Keratinocyte (primary cell): ENCODE data around the gene RMND5A. TPM values are rescaled to one million over a fixed set of nuclear protein-coding genes. Genes with fewer than 3 reads are reported as not detected.

ENCODE experiments used
- DNase-seq: peaks from one replicate; pipeline ENCODE4 v3.0.0-alpha.2; 2011; ENCODE audit warnings: low read depth, missing footprints, low spot score
- FAIRE-seq: peaks from 2 replicates; lab custom pipeline; 2011; peaks lifted over from hg19 to GRCh38; lab: Jason Lieb, UNC
- H2AFZ ChIP-seq: 2 replicates; pipeline ENCODE4 v1.6.0; 2012; ENCODE audit warnings: low read length, control low read depth, inconsistent platforms; ENCODE audit not compliant: control insufficient read depth
- H3K27ac ChIP-seq: 2 replicates; pipeline ENCODE4 v1.5.1; 2011; ENCODE audit warnings: low read length; ENCODE audit not compliant: control insufficient read depth, insufficient read depth
- H3K27me3 ChIP-seq: 3 replicates; pipeline ENCODE4 v1.6.0; 2011; ENCODE audit warnings: low read length; ENCODE audit not compliant: control insufficient read depth, insufficient read depth; ENCODE audit errors: extremely low read depth
- H3K36me3 ChIP-seq, 2 experiments: 2 replicates in 1 of 2; 3 replicates in 1 of 2; pipeline ENCODE4 v1.5.1; 2011; ENCODE audit warnings: low read length in 2 of 2, mild to moderate bottlenecking in 1 of 2; ENCODE audit not compliant: control insufficient read depth in 2 of 2, insufficient read depth in 2 of 2; ENCODE audit errors: extremely low read depth in 1 of 2
- H3K4me1 ChIP-seq: 3 replicates; pipeline ENCODE4 v1.5.1; 2011; ENCODE audit warnings: low read length; ENCODE audit not compliant: control insufficient read depth, insufficient read depth; ENCODE audit errors: extremely low read depth
- H3K4me2 ChIP-seq: 3 replicates; pipeline ENCODE4 v1.6.0; 2011; ENCODE audit warnings: low read depth, low read length; ENCODE audit not compliant: control insufficient read depth, insufficient read depth; ENCODE audit errors: extremely low read depth
- H3K4me3 ChIP-seq, 3 experiments: fragments of 200-600 bp in 1 of 3; sonication (generic) in 1 of 3; 2 replicates in 2 of 3; 3 replicates in 1 of 3; pipeline ENCODE4 v1.5.1; 2011 to 2016; ENCODE audit warnings: low read length in 3 of 3, mild to moderate bottlenecking in 3 of 3, control low read depth in 2 of 3, inconsistent platforms in 1 of 3, low read depth in 1 of 3, mixed read lengths in 1 of 3, mixed run types in 1 of 3, moderate library complexity in 1 of 3; ENCODE audit not compliant: control insufficient read depth in 2 of 3, insufficient read depth in 2 of 3; ENCODE audit errors: extremely low read depth in 1 of 3
- H3K79me2 ChIP-seq: 2 replicates; pipeline ENCODE4 v1.6.0; 2012; ENCODE audit warnings: low read length; ENCODE audit not compliant: control insufficient read depth, insufficient read depth
- H3K9ac ChIP-seq: 3 replicates; pipeline ENCODE4 v1.6.0; 2011; ENCODE audit warnings: low read length; ENCODE audit not compliant: control insufficient read depth, insufficient read depth; ENCODE audit errors: extremely low read depth
- H3K9me1 ChIP-seq: 3 replicates; pipeline ENCODE4 v1.6.0; 2011; ENCODE audit warnings: low read length; ENCODE audit not compliant: control insufficient read depth, insufficient read depth; ENCODE audit errors: extremely low read depth
- H3K9me3 ChIP-seq: 2 replicates; pipeline ENCODE4 v1.5.1; 2012; ENCODE audit warnings: low read depth, low read length; ENCODE audit not compliant: control insufficient read depth
- H4K20me1 ChIP-seq: 3 replicates; pipeline ENCODE4 v1.6.0; 2011; ENCODE audit warnings: low read length; ENCODE audit not compliant: control insufficient read depth, insufficient read depth; ENCODE audit errors: extremely low read depth
- EZH2 ChIP-seq: IDR thresholded peaks from one replicate; pipeline ENCODE4 v1.6.1; 2012; ENCODE audit warnings: inconsistent platforms, mild to moderate bottlenecking, low read length, moderate library complexity
- dilution Hi-C: fragments of 300-500 bp; cut with MboI; formaldehyde crosslinking; loops from one replicate; pipeline ENCODE4 v1.7.0; 2020; ENCODE audit warnings: low sequenced_read_pairs; ENCODE audit not compliant: extremely low pct_ligation_motif_present
- polyA plus RNA-seq, 5 experiments: library from polyadenylated mRNA; depleted of rRNA in 3 of 5; stranded (reverse) in 3 of 5; stranded (forward) in 1 of 5; unstranded in 1 of 5; fragments of >200 nt; gene quantifications; 1 replicate in 1 of 5; 2 replicates in 3 of 5; 3 replicates in 1 of 5; pipeline versions ENCODE4 v1.2.1 to v1.2.3, GENCODE V29; 2011 to 2012; ENCODE audit warnings: missing spikeins in 2 of 5, low read depth in 1 of 5, low replicate concordance in 1 of 5
- TF ChIP-seq, protein P1 (sequence below), 3 experiments: IDR thresholded peaks in 1 of 3; conservative IDR thresholded peaks in 1 of 3; optimal IDR thresholded peaks in 1 of 3; 2 replicates in 2 of 3; 3 replicates in 1 of 3; pipeline versions ENCODE3 to v1.5.1; 2011; ENCODE audit warnings: low read length in 3 of 3, mild to moderate bottlenecking in 3 of 3, moderate library complexity in 2 of 3, control low read depth in 1 of 3, inconsistent platforms in 1 of 3; ENCODE audit not compliant: insufficient read depth in 2 of 3; ENCODE audit errors: extremely low read depth in 1 of 3

RMND5A gene
- polyA plus RNA-seq, 1 donor (not counting 4 experiments of a cell fraction or from before 2014, with no cell fraction given): 26.0 TPM

DNA sequence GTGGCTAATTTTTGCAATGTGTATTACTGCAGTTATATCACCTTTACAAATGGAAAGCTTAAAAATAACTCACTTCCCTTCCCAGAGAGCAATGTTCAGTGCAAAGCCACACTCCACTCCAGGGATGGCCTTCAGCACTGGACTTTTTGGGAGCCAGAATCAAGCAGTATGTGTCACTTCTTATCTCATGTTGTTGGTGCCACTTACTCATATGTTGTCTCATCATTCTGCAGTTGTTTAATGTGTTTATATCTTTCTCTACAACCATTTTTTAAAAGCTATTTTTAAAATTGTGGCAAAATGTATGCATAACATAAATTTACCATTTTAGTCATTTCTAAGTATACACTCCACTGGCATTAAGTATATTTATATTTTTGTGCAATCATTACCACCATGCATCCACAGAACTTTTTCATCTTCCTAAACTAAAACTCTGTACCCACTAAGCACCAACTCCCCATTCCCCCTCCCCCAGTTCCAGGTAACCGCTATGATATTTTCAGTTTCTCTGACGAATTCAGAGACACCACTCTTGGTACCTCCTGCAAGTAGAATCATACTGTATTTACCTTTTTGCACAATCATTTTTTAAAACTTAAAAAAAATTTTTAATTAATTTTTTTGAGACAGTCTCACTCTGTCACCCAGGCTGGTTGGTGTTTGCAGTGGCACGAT is 102.7 kb downstream of the RMND5A start:
- dilution Hi-C loops: no loop called here
- H3K27me3 ChIP-seq: peaks cover 4% of the 10 kb centered on the region

DNA sequence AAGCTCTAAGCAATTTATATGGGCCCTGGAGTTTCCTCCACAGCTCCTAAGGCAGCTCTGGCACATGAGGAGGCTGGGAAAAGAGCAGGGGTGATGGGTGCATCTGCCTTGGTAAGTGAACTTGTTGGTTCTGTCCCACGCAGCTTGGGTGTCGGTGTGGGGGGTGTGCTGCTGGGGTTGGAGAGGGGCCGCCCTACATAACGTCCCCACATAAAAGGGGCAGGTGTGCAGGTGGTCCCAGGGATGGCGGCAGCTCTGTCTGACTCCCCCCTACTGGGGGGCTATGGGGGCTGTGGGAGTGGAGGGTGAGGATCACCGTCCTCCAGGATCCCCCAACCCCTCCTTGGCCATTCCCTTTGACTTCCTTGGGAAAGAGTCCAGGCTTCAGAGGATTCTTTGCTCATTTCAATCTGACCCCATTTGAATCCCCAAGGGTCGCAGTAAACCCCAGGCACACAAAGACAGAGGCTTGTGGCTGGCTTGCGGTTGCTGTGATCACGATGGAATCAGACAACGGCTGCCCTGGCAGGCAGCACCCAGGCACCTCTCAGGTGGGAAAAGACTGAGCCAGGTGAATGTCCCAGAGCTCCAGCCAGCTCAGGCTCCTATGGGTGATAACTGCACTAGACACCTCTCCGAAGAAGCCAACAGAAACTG is 105.1 kb downstream of the RMND5A start:
- Histone ChIP-seq H3K9ac (no peak overlapping the region), H3K4me3 (no peak overlapping the region), H3K9me3 (no peaks in the 10 kb centered on the region), H3K9me1 (no peaks in the 10 kb centered on the region), H3K4me2 (no peak overlapping the region), H4K20me1 (no peaks in the 10 kb centered on the region), H3K27ac (no peak overlapping the region), H3K36me3 (no peaks in the 10 kb centered on the region), H3K27me3 (peaks cover 4% of the 10 kb centered on the region), H3K79me2 (no peaks in the 10 kb centered on the region), H3K4me1 (peaks cover 4% of the 10 kb centered on the region), H2AFZ (no peak overlapping the region)
- no peak for TF ChIP-seq EZH2
- TF ChIP-seq, protein P1, sequence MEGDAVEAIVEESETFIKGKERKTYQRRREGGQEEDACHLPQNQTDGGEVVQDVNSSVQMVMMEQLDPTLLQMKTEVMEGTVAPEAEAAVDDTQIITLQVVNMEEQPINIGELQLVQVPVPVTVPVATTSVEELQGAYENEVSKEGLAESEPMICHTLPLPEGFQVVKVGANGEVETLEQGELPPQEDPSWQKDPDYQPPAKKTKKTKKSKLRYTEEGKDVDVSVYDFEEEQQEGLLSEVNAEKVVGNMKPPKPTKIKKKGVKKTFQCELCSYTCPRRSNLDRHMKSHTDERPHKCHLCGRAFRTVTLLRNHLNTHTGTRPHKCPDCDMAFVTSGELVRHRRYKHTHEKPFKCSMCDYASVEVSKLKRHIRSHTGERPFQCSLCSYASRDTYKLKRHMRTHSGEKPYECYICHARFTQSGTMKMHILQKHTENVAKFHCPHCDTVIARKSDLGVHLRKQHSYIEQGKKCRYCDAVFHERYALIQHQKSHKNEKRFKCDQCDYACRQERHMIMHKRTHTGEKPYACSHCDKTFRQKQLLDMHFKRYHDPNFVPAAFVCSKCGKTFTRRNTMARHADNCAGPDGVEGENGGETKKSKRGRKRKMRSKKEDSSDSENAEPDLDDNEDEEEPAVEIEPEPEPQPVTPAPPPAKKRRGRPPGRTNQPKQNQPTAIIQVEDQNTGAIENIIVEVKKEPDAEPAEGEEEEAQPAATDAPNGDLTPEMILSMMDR (optimal IDR thresholded peaks at IDR 0.05 in 1 of 3, IDR thresholded peaks at IDR 0.05 in 1 of 3, conservative IDR thresholded peaks at IDR 0.05 in 1 of 3; ENCODE audit: extremely low read depth in 1 of 3, insufficient read depth in 2 of 3, low read length in 3 of 3): no peak
- dilution Hi-C loops: no loop called here
- no peak for DNase-seq
- no peak for FAIRE-seq

More for the DNA sequence above, 102.7 kb downstream of the RMND5A start:
- DNase-seq (no peak), FAIRE-seq (no peak)
- Histone ChIP-seq H3K36me3 (no peaks in the 10 kb centered on the region), H3K27ac (no peak overlapping the region), H3K4me3 (no peak overlapping the region), H3K9ac (no peak overlapping the region), H3K4me2 (no peak overlapping the region), H3K79me2 (no peaks in the 10 kb centered on the region), H3K9me1 (no peaks in the 10 kb centered on the region), H3K9me3 (no peaks in the 10 kb centered on the region), H4K20me1 (no peaks in the 10 kb centered on the region), H2AFZ (no peak overlapping the region), H3K4me1 (peaks cover 4% of the 10 kb centered on the region)
- TF ChIP-seq, protein P1 (optimal IDR thresholded peaks at IDR 0.05 in 1 of 3, IDR thresholded peaks at IDR 0.05 in 1 of 3, conservative IDR thresholded peaks at IDR 0.05 in 1 of 3; ENCODE audit: extremely low read depth in 1 of 3, insufficient read depth in 2 of 3, low read length in 3 of 3): no peak
- TF ChIP-seq EZH2: no peak
